Stimulated activated naive CD8-positive, alpha-beta T cell treated with anti-CD3 and anti-CD28 coated beads, Interleukin-15, amount 100 ng/mL, for 72 hours (primary cell): ENCODE results near the gene NDUFA8.

Experiments used
- ATAC-seq: fragments of 150-1000 bp; cut with Tn5 transposase; 2 replicates; pipeline ENCODE4 v1.10.0; 2021; ENCODE audit warnings: mild to moderate bottlenecking, moderate library complexity
- DNase-seq, 2 donors: peaks; one replicate each; pipeline ENCODE4 v3.0.0; 2021 to 2022
- H3K27ac Mint-ChIP-seq, 2 donors: one replicate each; pipeline ENCODE4 v1.8.0; 2022; ENCODE audit warnings: mild to moderate bottlenecking in 2 of 2, mixed read lengths in 2 of 2, moderate library complexity in 2 of 2
- H3K27me3 Mint-ChIP-seq: one replicate; pipeline ENCODE4 v1.8.0; 2022; ENCODE audit warnings: mixed read lengths
- H3K4me1 Mint-ChIP-seq: one replicate; pipeline ENCODE4 v1.8.0; 2022; ENCODE audit warnings: mild to moderate bottlenecking, mixed read lengths
- H3K4me3 Mint-ChIP-seq, 2 donors: one replicate each; pipeline ENCODE4 v1.8.0; 2022; ENCODE audit warnings: mild to moderate bottlenecking in 2 of 2, mixed read lengths in 2 of 2, moderate library complexity in 1 of 2
- H3K9me3 Mint-ChIP-seq, 2 donors: one replicate each; pipeline ENCODE4 v1.8.0; 2022; ENCODE audit warnings: mixed read lengths in 2 of 2

The NDUFA8 gene

DNA sequence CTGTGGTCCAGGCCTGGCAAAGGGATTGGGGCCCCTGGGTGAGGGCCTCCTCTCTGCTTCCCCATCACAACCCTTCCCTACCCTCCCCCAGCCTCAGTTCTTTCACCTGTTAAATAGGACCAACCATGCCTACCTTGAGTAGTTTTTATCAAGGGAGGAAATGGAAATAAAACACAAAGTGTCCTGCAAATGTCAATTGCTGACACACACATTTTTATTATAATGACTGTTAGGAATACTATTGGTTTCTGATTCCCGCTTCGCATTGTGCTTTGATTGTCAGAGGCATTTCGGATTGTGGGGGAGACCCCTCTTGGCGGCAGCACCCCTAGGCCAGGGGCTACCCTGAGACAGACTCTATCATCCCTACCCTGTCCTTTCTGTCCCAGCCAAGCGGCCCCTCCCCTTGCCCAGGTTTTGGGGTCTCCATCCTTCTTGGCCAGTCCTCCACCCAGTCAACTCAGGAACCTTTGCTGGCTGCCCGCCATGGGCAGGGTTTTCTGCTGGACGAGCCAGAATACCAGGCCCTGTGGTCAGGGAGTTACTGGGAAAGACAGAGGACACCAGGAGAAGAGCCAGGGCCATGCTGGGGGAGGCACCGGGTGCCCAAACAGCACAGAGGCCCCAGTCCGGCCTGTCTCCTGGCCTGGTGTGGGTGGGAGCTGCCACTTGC, 48.0 kb downstream of the NDUFA8 start:
- H3K27ac Mint-ChIP-seq: no peak overlapping the region
- H3K27me3 Mint-ChIP-seq: peaks cover 27% of the 10 kb centered on the region
- no peaks in the 10 kb centered on the region for H3K4me1 Mint-ChIP-seq
- ATAC-seq (no peak), DNase-seq (no peak)
- H3K9me3 Mint-ChIP-seq: no peaks in the 10 kb centered on the region
- no peak overlapping the region for H3K4me3 Mint-ChIP-seq

DNA sequence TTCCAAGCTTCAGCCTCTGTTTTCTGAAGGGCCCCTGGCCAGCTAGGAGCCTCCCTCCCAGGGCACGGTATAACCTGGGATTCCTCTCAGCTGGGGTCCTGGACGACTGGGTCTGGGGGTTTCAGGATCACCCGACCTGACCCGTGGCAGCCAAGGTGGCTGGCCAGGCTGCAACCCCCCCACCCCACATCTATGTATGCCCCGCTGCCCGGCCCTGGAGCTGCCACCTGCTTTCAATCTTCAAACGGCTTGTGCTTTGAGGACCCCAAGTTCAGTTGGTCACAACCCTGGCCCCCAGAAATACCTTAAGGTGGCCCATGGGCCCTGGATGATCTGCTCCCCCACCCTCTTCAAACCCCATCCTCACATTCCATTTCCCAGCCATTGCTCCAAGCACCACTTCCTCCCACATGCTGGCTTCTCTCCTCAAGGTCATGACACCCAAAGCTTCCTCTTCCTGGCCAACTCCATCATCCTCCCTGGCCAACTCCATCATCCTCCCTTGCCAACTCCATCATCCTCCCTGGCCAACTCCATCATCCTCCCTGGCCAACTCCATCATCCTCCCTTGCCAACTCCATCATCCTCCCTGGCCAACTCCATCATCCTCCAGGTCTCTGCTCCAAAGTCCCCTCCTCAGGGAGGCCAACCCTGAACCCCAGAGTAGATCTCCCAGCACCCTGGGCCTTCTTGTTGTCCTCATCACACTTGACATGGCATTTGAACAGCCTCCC, 49.3 kb downstream of the NDUFA8 start:
- Mint-ChIP-seq H3K4me3 (no peak overlapping the region), H3K4me1 (no peaks in the 10 kb centered on the region), H3K9me3 (no peaks in the 10 kb centered on the region), H3K27me3 (peaks cover 22% of the 10 kb centered on the region), H3K27ac (peak overlapping the region; percentile 22 to 91)
- ATAC-seq (no peak), DNase-seq (no peak)

DNA sequence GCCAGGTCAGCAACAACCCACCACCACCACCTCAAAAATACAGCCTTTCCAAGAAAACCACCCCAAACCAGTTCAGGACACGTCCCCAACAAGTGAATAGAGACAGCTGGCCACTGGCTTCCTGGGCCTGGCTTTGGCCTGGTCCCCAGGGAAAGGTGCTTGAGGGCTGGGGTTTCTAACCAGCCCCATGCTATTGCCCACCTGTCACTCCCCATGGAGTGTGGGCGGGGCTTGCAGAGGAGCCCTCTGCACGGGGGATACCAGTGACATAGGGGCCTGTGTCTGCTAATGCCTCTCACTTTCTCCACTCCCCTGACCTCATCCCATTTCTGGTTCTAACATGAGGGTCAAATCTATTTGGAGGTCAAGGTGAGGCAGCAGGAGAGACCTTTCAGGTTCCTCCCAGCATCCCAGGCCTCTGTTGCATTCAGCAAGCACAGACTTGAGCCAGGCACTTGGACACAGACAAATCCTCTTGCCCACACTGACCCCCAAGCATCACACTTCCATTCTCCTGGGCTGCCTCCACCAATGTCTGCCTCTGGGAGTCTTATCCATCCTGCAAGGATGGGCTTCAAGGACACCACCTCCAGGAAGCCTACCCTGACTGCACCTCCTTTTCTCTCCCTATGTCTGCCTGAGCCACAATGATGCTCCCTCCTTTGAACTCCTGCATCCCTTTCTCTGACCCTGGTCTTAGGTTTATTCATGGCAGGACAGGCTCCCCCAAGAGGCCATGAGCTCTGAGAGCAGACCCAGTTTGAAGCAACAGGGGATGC, 50.4 kb downstream of the NDUFA8 start:
- no peak overlapping the region for H3K4me3 Mint-ChIP-seq
- no peak overlapping the region for H3K27ac Mint-ChIP-seq
- H3K4me1 Mint-ChIP-seq: no peaks in the 10 kb centered on the region
- peaks cover under 1 to 3% of the 10 kb centered on the region in 2 donors for H3K9me3 Mint-ChIP-seq
- H3K27me3 Mint-ChIP-seq: peaks cover 13% of the 10 kb centered on the region
- no peak for ATAC-seq
- DNase-seq: no peak

DNA sequence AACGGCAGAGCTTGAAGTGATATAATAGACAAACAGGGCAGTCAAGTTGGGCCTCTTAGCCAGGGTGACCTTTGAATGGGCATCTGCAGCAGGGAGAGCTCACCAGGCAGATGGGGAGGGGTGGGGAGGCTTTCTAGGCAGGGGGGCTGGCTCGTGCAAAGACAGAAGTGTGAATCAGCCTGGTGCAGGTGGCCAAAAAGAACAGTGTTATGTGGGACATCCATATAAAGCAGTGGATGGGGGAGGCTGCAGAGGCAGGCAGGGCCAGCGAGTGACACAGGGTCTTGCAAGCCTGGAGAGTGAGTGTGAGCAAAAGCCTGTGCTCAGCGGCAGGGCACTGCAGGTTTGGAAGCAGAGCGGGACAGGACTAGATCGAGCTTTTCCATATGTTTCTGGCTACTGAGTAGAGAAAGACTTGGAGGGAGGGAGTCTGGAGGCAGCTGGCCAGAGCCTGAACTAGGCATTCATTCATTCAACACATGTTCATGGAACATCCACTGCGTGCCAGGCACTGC, 52.2 kb downstream of the NDUFA8 start:
- H3K27me3 Mint-ChIP-seq: peaks cover 2% of the 10 kb centered on the region
- ATAC-seq: no peak
- no peak for DNase-seq
- no peak overlapping the region for H3K4me3 Mint-ChIP-seq
- H3K27ac Mint-ChIP-seq: peak overlapping the region in 1 of 2 donors; percentile 14
- no peaks in the 10 kb centered on the region for H3K4me1 Mint-ChIP-seq
- peaks cover 6 to 11% of the 10 kb centered on the region in 2 donors for H3K9me3 Mint-ChIP-seq

DNA sequence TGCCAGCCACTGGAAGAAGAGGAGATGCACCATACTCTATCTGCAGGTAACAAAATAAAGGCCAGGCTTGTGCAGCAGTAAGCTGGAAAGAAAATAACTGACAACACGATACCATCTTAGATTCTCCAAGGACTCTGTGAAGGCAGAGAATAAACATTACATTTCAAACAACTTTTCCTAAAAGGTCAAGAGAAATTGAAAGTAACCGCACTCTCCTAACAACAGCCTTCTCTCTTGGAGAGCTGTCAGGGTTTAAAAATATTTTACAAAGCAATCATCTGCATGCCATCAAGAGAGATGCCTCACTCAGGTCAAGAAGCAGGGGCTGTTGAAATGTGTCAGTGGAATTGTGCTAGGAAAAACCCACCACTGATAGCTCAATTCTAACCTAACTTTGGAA, 53.0 kb downstream of the NDUFA8 start:
- Mint-ChIP-seq H3K27ac (no peak overlapping the region), H3K4me3 (no peak overlapping the region), H3K27me3 (no peaks in the 10 kb centered on the region), H3K9me3 (peaks cover 6 to 11% of the 10 kb centered on the region in 2 donors), H3K4me1 (no peaks in the 10 kb centered on the region)
- DNase-seq: no peak
- no peak for ATAC-seq

DNA sequence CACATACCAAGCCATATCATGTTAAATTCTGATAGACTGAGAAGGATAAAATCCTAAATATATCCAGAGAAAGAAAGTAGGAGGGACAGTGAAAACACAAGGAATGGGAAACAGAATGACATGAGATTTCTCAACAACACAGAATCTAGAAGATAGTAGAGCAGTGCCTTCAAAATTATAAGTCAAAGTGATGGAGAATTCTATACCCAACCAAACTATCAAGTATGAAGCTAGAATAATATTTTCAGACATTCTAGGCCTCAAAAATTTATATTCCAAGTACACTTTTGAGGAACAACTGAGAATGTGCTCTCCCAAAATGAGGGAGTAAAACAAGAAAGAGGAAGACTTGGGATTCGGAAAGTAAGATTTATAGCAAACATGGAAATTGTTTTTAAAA, 55.6 kb downstream of the NDUFA8 start:
- DNase-seq (no peak), ATAC-seq (no peak)
- Mint-ChIP-seq H3K4me3 (no peak overlapping the region), H3K27me3 (no peaks in the 10 kb centered on the region), H3K27ac (no peak overlapping the region), H3K9me3 (peaks cover 6 to 11% of the 10 kb centered on the region in 2 donors), H3K4me1 (no peaks in the 10 kb centered on the region)

DNA sequence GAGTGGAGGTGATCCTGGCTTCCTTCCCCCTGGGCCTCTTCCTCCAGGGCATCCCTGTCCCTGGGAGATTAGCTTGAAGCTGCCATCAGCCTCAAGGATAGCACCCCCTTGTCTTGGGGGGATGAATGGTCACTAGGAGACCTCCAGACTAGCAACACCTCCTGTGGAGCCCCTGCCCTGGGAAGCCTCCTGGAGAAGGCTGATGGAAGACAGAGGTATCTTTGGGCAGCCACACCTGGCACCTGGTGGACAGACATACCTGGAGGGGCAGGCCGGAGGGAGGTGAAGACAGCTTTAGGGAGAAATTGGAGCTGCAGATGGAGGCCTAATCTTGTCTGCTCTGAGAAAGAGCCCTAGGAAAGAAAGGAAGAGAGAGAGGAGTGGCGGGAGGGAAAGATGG, 57.4 kb downstream of the NDUFA8 start:
- Mint-ChIP-seq H3K4me1 (no peaks in the 10 kb centered on the region), H3K27ac (no peak overlapping the region), H3K27me3 (no peaks in the 10 kb centered on the region)

DNA sequence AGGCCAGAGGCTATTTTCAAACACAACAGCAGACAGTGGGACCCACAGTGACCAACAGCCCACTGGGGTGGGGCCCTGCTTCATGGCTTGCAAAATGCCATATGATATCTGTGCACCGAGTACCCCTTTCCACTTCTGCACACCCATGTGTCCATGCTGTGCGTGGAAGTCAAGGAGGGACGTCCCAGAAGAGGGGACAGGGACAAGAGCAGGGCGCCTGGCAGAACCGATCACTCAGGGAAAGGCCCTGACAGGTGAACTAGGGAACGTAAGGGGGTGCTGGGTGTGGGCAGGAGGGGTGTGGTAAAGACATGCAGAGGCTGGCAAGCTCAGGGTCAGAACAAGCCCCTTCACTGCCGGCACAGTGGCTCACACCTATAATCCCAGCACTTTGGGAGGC, 58.8 kb downstream of the NDUFA8 start:
- no peak for DNase-seq
- Mint-ChIP-seq H3K27me3 (no peaks in the 10 kb centered on the region), H3K27ac (no peak overlapping the region), H3K9me3 (peaks cover 6 to 11% of the 10 kb centered on the region in 2 donors), H3K4me1 (no peaks in the 10 kb centered on the region), H3K4me3 (no peak overlapping the region)
- ATAC-seq: no peak

More for the DNA sequence above, 57.4 kb downstream of the NDUFA8 start:
- DNase-seq: no peak
- no peak overlapping the region for H3K4me3 Mint-ChIP-seq
- no peak for ATAC-seq
- peaks cover 6 to 11% of the 10 kb centered on the region in 2 donors for H3K9me3 Mint-ChIP-seq

DNA sequence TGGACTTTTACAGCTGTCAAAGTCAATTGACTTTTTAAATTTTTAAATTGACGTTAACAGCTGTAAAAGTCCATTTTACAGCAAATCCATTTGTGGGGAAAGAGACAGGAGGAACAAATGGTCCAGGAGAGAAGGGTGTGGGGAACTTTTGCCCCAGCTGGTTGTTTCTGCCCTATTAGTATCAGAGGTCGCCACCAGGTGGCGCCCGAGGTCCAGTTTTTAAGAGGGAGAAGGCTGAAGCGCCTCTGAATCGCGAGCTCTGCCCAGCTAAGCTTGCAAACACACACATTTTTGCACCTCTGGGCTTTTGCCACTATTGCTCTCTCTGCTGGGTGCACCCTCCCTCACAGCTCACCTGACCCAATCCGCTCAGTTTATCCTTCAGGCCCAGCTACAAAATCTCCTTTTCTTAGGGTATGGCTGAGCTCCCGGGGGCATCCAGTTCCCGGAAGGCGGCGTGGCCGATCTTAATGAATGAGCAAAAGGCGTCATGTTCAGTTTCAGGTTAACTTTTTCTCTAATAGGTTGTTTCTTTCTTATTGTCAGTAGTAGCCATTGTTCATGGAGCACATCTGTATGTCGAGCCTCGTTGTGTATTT, 60.2 kb downstream of the NDUFA8 start:
- peak overlapping the region in 1 of 2 donors; percentile 49 for H3K27ac Mint-ChIP-seq
- peaks cover 12% of the 10 kb centered on the region for H3K4me1 Mint-ChIP-seq
- H3K27me3 Mint-ChIP-seq: peaks cover 7% of the 10 kb centered on the region
- H3K9me3 Mint-ChIP-seq: peaks cover 6 to 9% of the 10 kb centered on the region in 2 donors
- ATAC-seq: peak; percentile 85
- peak overlapping the region in 1 of 2 donors; percentile 51 for H3K4me3 Mint-ChIP-seq
- peak; percentile 68 to 72 for DNase-seq

DNA sequence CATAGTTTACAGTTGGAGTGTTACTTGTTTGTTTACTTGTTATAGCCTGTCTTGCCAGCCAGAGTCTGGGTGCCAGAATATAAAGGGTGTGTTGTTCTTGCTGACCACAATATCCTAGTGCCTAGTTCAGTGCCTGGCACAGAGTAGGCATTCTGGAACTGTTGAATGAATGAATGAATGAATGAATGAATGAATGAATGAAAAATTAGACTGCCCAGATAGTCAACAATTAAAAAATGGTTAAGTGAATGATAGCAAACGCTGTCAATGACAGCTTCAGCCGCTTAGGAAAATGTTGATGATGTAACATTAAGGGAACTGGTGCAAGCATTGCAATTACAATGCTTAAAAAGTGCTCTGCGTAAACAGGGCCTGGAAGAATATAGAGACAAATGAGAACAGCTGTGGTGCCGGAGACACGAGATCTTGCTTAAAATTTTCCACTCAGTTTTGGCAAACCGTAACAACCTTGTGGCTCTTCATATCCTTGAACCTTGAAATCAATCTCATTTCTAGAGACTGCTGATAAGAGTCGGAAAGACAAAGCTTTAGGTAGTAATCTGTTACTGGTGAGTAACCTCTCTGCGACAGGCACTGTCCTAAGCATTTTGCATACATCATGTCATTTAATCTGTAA, 61.8 kb downstream of the NDUFA8 start:
- H3K4me3 Mint-ChIP-seq: no peak overlapping the region
- no peaks in the 10 kb centered on the region for H3K9me3 Mint-ChIP-seq
- H3K4me1 Mint-ChIP-seq: peaks cover 17% of the 10 kb centered on the region
- DNase-seq: no peak
- H3K27ac Mint-ChIP-seq: peak overlapping the region in 1 of 2 donors; percentile 71
- H3K27me3 Mint-ChIP-seq: peaks cover 10% of the 10 kb centered on the region
- no peak for ATAC-seq

DNA sequence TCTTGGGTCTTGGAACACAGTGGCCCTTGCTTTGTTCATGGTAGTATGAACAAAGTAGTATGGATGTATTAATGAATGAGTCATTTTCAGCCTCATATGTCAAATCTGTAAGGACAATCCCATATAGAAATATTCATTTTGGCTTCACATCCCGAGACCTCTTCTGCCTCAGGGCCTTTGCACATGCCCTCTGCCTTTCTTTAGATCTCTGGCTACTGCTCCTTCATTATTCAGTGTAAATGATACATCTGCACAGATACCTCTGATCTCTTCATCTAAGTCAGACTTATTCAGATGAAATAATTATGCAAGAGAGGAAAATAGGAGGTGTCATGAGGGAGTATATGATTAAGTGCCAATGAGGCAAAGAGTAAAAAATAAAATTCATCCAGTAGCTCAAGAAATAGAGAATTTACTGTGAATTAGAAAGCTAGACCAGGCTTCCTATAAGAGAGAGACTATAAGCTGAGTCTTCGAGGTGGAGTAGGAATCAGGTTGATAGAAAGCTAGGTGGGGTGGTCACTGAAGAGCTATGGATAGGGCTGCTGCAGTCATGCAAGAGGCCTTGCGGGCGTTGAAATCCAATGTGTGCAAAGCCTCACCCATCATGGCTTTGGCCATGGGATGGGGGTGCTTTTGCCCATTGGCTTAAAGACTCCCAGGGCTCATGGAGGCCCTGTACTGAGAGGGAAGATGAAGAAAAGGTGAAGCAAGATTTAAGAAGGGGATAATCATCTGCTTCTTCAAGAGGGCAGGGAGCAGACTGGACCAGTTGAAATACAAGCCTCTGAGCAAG, 62.8 kb downstream of the NDUFA8 start:
- Mint-ChIP-seq H3K27ac (peak overlapping the region in 1 of 2 donors; percentile 14), H3K27me3 (peaks cover 10% of the 10 kb centered on the region), H3K9me3 (no peaks in the 10 kb centered on the region), H3K4me3 (no peak overlapping the region), H3K4me1 (peaks cover 24% of the 10 kb centered on the region)
- ATAC-seq (no peak), DNase-seq (no peak)

DNA sequence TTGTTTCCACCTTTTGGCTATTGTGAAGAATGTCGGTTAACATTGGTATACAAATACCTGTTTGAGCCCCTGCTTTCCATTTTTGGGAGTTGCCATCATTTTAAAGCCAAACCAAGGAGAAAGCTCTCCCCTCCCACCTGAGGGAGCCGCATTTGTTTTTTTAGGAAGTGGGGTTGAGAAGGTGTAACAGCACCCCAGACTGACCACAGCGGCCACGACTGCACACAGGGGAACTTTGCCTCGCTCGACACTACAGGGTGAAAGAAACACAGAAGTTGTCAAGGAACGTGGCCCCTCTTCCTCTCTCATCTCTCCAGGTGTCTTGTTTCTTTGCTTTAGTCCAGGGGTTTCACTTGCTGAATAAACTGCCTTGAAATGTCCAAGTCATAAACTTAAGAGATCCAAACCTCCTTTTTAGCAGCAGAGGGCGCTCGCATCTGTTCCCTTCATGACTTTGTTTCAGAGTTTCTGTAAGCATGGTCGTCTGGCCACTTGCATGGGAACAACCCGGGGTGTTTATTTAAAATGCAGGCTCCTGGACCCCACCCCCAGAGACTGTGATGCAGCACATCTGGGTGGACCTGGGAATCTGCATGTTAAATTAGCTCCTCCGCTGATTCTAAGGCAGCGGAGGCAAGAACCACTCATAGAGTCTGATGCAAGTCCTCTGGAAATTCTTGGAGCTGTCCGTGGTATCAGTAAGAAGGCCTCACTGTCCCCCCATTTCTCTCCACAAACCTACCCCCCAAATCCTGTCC, 64.4 kb downstream of the NDUFA8 start:
- DNase-seq: peak; percentile 42 to 47

More for the DNA sequence above, 64.4 kb downstream of the NDUFA8 start:
- peak overlapping the region; percentile 1 to 61 for H3K4me3 Mint-ChIP-seq
- no peak for ATAC-seq
- H3K9me3 Mint-ChIP-seq: no peaks in the 10 kb centered on the region
- H3K27me3 Mint-ChIP-seq: peaks cover 10% of the 10 kb centered on the region
- H3K27ac Mint-ChIP-seq: no peak overlapping the region
- H3K4me1 Mint-ChIP-seq: peaks cover 37% of the 10 kb centered on the region
